Tibial nerve (tissue), 4 donors: ENCODE data around the gene KLHL26. TPM values are rescaled to one million over a fixed set of nuclear protein-coding genes. Genes with fewer than 3 reads are reported as not detected.

ENCODE experiments used
- DNase-seq, 2 donors: peaks; one replicate each; pipeline ENCODE4 v3.0.0-alpha.2; 2019; ENCODE audit warnings: low spot score in 2 of 2
- H3K27ac ChIP-seq, 4 donors: fragments of 200-600 bp; sonication (generic) in 3 of 4; one replicate each; pipeline ENCODE4 v1.5.1; 2017 to 2019; ENCODE audit warnings: mild to moderate bottlenecking in 1 of 4
- H3K27me3 ChIP-seq, 2 donors: fragments of 200-600 bp; sonication (generic) in 1 of 2; one replicate each; pipeline versions ENCODE4 v1.5.1 to v1.6.0; 2017 to 2019
- H3K36me3 ChIP-seq, 3 donors: fragments of 200-600 bp; sonication (generic); one replicate each; pipeline ENCODE4 v1.5.1; 2018 to 2019
- H3K4me1 ChIP-seq, 4 donors: fragments of 200-600 bp; sonication (generic) in 3 of 4; one replicate each; pipeline ENCODE4 v1.5.1; 2017 to 2019
- H3K4me3 ChIP-seq, 4 donors: fragments of 200-600 bp; sonication (generic) in 3 of 4; one replicate each; pipeline ENCODE4 v1.5.1; 2017 to 2019; ENCODE audit warnings: mild to moderate bottlenecking in 1 of 4, moderate library complexity in 1 of 4
- H3K9me3 ChIP-seq, 4 donors: fragments of 200-600 bp; sonication (generic) in 3 of 4; one replicate each; pipeline ENCODE4 v1.5.1; 2017 to 2019
- CTCF ChIP-seq, 5 experiments: fragments of 200-600 bp in 3 of 5; fragments of 450-650 bp in 2 of 5; sonication (generic) in 3 of 5; IDR thresholded peaks; one replicate each; pipeline ENCODE4 v1.5.1; 2016 to 2019; ENCODE audit warnings: antibody characterized with exemption in 5 of 5, mild to moderate bottlenecking in 3 of 5, moderate library complexity in 2 of 5
- EP300 ChIP-seq, 2 donors: sonication (generic); formaldehyde crosslinking; IDR thresholded peaks; one replicate each; pipeline ENCODE4 v1.6.1; 2017; ENCODE audit warnings: antibody characterized with exemption in 2 of 2, mild to moderate bottlenecking in 1 of 2
- POLR2A ChIP-seq, 2 donors: fragments of 450-650 bp; IDR thresholded peaks; one replicate each; pipeline ENCODE4 v1.6.1; 2017; ENCODE audit warnings: antibody characterized with exemption in 2 of 2, mild to moderate bottlenecking in 2 of 2, moderate library complexity in 2 of 2
- WGBS, 2 donors: methylation state at CpG; one replicate each; pipeline ENCODE4 v1.1.5; 2018; 5-methylcytosine and 5-hydroxymethylcytosine counted together
- total RNA-seq, 4 donors: library from RNA; depleted of rRNA; stranded (reverse); fragments of >200 nt; gene quantifications; one replicate each; pipeline ENCODE4 v1.1.0, GENCODE V29; 2016

The KLHL26 gene
- total RNA-seq, 4 donors from 2014 or later, result 12.9 to 38.4 (median 15.1) TPM

DNA sequence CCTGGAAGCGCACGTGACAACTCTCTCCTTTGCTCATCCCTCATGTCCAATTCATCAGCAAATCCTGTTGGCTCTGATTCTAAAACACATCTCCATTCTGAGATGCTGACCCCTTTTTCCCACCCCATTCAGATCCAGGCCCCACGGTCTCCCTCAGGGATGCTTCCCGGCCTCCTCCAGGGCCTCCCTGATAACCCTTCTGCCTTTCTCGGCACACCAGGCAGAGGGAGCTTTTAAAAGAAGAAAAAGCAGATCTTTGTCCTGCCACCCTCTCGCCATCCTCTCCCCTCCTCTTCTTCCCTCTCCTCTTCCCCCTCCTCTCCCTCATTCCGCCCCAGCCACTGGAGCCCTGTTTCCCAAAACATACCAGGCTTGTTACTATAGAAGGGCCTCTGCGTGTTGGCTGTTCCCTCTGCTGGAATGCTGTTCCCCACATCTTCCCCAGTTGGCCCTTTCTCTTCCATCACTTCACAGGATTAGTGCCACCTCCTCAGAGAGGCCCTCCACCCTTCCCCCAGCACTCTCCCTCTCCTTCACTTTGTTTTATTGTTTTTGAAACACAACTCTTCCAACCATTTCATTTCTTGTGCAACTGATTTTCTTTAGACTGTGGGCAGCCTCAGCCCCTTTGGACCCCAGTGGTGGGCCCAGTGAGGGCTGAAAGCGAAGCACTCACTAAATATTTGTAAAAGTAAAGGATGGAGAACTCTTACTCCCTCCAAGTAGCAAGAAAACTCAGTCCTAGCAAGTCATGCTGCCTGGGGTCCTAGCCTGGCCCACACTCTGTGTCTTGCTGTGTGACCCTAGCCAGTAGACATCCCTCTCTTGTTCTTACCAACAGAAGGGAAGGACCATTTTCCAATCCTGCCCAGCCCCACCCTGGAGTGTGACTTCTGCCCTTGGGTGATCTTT, 27.8 kb upstream of the KLHL26 start:
- Histone ChIP-seq H3K36me3 (no peaks in the 10 kb centered on the region), H3K27ac (no peak overlapping the region), H3K4me1 (peaks cover 2 to 73% (median 38%) of the 10 kb centered on the region in 4 donors), H3K4me3 (no peak overlapping the region), H3K9me3 (no peaks in the 10 kb centered on the region), H3K27me3 (peaks cover 7 to 94% of the 10 kb centered on the region in 2 donors)
- 46 to 61% methylated on average over 9 of the region's 9 CpGs for WGBS, 2 donors
- TF ChIP-seq POLR2A (IDR thresholded peaks at IDR 0.05) (no peak), CTCF (IDR thresholded peaks at IDR 0.05) (no peak), EP300 (IDR thresholded peaks at IDR 0.05) (no peak)
- no peak for DNase-seq

DNA sequence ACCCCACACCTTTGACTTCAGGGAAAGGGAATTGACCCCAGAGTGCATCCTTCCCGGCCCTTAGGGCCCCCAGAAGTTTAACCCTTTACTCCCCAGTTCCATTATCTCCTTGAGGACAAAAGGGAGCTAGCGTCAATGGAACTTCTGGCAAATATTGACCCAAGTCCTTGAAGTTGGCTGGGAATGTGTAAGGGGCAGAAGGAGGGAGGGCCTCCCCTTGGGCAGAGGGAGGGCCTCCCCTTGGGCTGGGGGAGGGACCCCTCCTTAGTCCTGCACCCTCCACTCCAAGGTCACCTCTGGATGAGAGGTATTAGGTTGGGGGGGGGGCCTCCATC, 27.1 kb upstream of the KLHL26 start:
- no peaks in the 10 kb centered on the region for H3K9me3 ChIP-seq
- no peak for DNase-seq
- no peak overlapping the region for H3K4me3 ChIP-seq
- no peak overlapping the region for H3K27ac ChIP-seq
- TF ChIP-seq EP300 (IDR thresholded peaks at IDR 0.05), result no peak
- TF ChIP-seq POLR2A (IDR thresholded peaks at IDR 0.05), result no peak
- TF ChIP-seq CTCF (IDR thresholded peaks at IDR 0.05), result no peak
- H3K36me3 ChIP-seq, result no peaks in the 10 kb centered on the region
- WGBS, 2 donors, result 21 to 36% methylated on average over 2 of the region's 2 CpGs
- H3K4me1 ChIP-seq, result peaks cover 2 to 67% (median 37%) of the 10 kb centered on the region in 4 donors
- H3K27me3 ChIP-seq, result peaks cover 7 to 94% of the 10 kb centered on the region in 2 donors

DNA sequence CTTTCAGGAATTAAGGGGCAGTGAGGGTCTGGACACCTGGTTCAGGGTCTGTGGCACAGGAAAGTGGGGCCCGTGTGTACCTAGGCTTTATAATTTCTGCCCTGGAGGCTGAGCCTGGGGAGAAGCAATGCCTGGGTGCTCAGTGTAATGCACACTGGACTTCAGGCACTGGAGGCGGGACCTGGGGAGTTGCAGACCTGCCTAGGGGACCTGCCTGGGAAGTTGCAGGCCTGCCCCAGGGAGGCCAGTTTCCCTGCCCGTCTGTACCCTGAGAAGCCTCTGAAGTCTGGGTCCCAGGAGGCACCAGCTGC, 26.6 kb upstream of the KLHL26 start:
- TF ChIP-seq EP300 (IDR thresholded peaks at IDR 0.05), result no peak
- TF ChIP-seq POLR2A (IDR thresholded peaks at IDR 0.05), result no peak
- TF ChIP-seq CTCF (IDR thresholded peaks at IDR 0.05), result no peak
- Histone ChIP-seq H3K36me3 (no peaks in the 10 kb centered on the region), H3K27me3 (peaks cover 7 to 94% of the 10 kb centered on the region in 2 donors), H3K27ac (no peak overlapping the region), H3K4me1 (peaks cover 2 to 65% (median 37%) of the 10 kb centered on the region in 4 donors), H3K4me3 (no peak overlapping the region), H3K9me3 (no peaks in the 10 kb centered on the region)
- no peak for DNase-seq
- WGBS, 2 donors, result 43% methylated on average over 1 of the region's 3 CpGs; no CpG with 5 or more reads in 1 of the 2 donors

GRCh38 chr19:18610556-18611326, 26.1 kb upstream of the KLHL26 start:
- Histone ChIP-seq H3K4me3 (no peak overlapping the region), H3K27me3 (peaks cover 7 to 93% of the 10 kb centered on the region in 2 donors), H3K27ac (no peak overlapping the region), H3K9me3 (no peaks in the 10 kb centered on the region), H3K4me1 (peaks cover 2 to 59% (median 37%) of the 10 kb centered on the region in 4 donors), H3K36me3 (no peaks in the 10 kb centered on the region)
- DNase-seq, result no peak
- TF ChIP-seq CTCF (IDR thresholded peaks at IDR 0.05), result no peak
- TF ChIP-seq POLR2A (IDR thresholded peaks at IDR 0.05), result no peak
- no peak for TF ChIP-seq EP300 (IDR thresholded peaks at IDR 0.05)
- 6 to 8% methylated on average over 13 to 33 of the region's 45 CpGs for WGBS, 2 donors
